Fibroblast of peridontal ligament (primary cell): ENCODE results near the gene DPP9.

ENCODE experiments used
- DNase-seq: peaks from one replicate; pipeline ENCODE4 v3.0.0-alpha.2; 2010; ENCODE audit errors: extremely low read depth

DPP9 gene

GRCh38 chr19:4633140-4633967 lies 90.3 kb downstream of the DPP9 start:
- peak; percentile 44 for DNase-seq
